SK-N-SH (cell line): ENCODE measurements around the gene FOXP1. TPM values are rescaled to one million over a fixed set of nuclear protein-coding genes. Genes with fewer than 3 reads are reported as not detected.

Experiments used
- CTCF ChIA-PET: fragments of 300-600, 350-600 bp; formaldehyde crosslinking; extraction: SDS; loops from one replicate; lab custom pipeline; 2021; lab: Yijun Ruan, JAX
- POLR2A ChIA-PET: fragments of 350-600 bp; sonication (Branson Sonifier 250); formaldehyde crosslinking; extraction: SDS; loops from one replicate; lab custom pipeline; 2020; ENCODE audit warnings: antibody characterized with exemption, inconsistent platforms; lab: Yijun Ruan, JAX
- DNase-seq: peaks from one replicate; pipeline ENCODE4 v3.0.0; 2012
- H2AFZ ChIP-seq: fragments of 200-600 bp; sonication (generic); 2 replicates; pipeline ENCODE4 v1.8.1; 2016; ENCODE audit warnings: antibody characterized with exemption, mild to moderate bottlenecking, low read depth
- H3F3A ChIP-seq: fragments of 200-600 bp; sonication (generic); replicated peaks from 2 replicates; pipeline ENCODE3; 2016; ENCODE audit warnings: antibody characterized with exemption, mild to moderate bottlenecking; ENCODE audit not compliant: insufficient read depth
- H3K27ac ChIP-seq, 2 experiments: fragments of 200-500 bp in 1 of 2; fragments of 200-600 bp in 1 of 2; sonication (Bioruptor generic) in 1 of 2; sonication (generic), shearing (Covaris generic) in 1 of 2; 2 replicates each; pipeline versions ENCODE4 v1.5.1 to v1.6.1; 2014 to 2016; ENCODE audit warnings: low read depth in 2 of 2, inconsistent platforms in 1 of 2, low read length in 1 of 2, mild to moderate bottlenecking in 1 of 2, mixed read lengths in 1 of 2
- H3K27me3 ChIP-seq: fragments of 200-600 bp; sonication (generic), shearing (Covaris generic); 2 replicates; pipeline ENCODE4 v1.6.1; 2016; ENCODE audit warnings: mixed run types; ENCODE audit not compliant: insufficient read depth
- H3K36me3 ChIP-seq, 2 experiments: fragments of 200-500 bp in 1 of 2; fragments of 200-600 bp in 1 of 2; sonication (Bioruptor generic) in 1 of 2; sonication (generic) in 1 of 2; replicated peaks in 1 of 2; 2 replicates each; pipeline versions ENCODE3 to v1.5.1; 2014 to 2016; ENCODE audit warnings: low read length in 1 of 2, mild to moderate bottlenecking in 1 of 2; ENCODE audit not compliant: insufficient read depth in 2 of 2, control insufficient read depth in 1 of 2
- H3K4me1 ChIP-seq, 2 experiments: fragments of 200-500 bp in 1 of 2; fragments of 200-600 bp in 1 of 2; sonication (Bioruptor generic) in 1 of 2; sonication (generic), shearing (Covaris generic) in 1 of 2; 2 replicates each; pipeline versions ENCODE4 v1.5.1 to v1.6.1; 2014 to 2016; ENCODE audit warnings: low read depth in 1 of 2, low read length in 1 of 2, mixed run types in 1 of 2; ENCODE audit not compliant: insufficient read depth in 2 of 2, control insufficient read depth in 1 of 2
- H3K4me2 ChIP-seq: fragments of 200-600 bp; sonication (generic), shearing (Covaris generic); 2 replicates; pipeline ENCODE4 v1.6.1; 2017; ENCODE audit warnings: mixed run types
- H3K4me3 ChIP-seq, 2 experiments: fragments of 200-500 bp in 1 of 2; fragments of 200-600 bp in 1 of 2; sonication (Bioruptor generic) in 1 of 2; sonication (generic), shearing (Covaris generic) in 1 of 2; 2 replicates each; pipeline versions ENCODE4 v1.5.1 to v1.8.1; 2014 to 2016; ENCODE audit warnings: low read depth in 2 of 2, inconsistent platforms in 1 of 2, low read length in 1 of 2, mild to moderate bottlenecking in 1 of 2, mixed read lengths in 1 of 2, moderate library complexity in 1 of 2
- H3K79me2 ChIP-seq: fragments of 200-600 bp; sonication (generic); 2 replicates; pipeline ENCODE4 v1.8.1; 2017; ENCODE audit warnings: mild to moderate bottlenecking; ENCODE audit not compliant: insufficient read depth
- H3K9ac ChIP-seq: fragments of 200-600 bp; sonication (generic); 2 replicates; pipeline ENCODE4 v1.6.1; 2017; ENCODE audit warnings: mixed run types
- H3K9me2 ChIP-seq: fragments of 200-600 bp; sonication (generic); 2 replicates; pipeline ENCODE4 v1.6.1; 2017; ENCODE audit warnings: mixed run types
- H3K9me3 ChIP-seq: fragments of 200-600 bp; sonication (generic); 2 replicates; pipeline ENCODE4 v1.6.1; 2017; ENCODE audit warnings: mixed run types, mild to moderate bottlenecking, moderate library complexity
- H4K20me1 ChIP-seq: fragments of 200-600 bp; sonication (generic); 2 replicates; pipeline ENCODE4 v1.6.1; 2017; ENCODE audit warnings: mild to moderate bottlenecking, mixed run types; ENCODE audit not compliant: insufficient read depth
- CHD2 ChIP-seq: fragments of 150-350 bp; IDR thresholded peaks from 2 replicates; pipeline ENCODE4 v1.6.1; 2018; ENCODE audit warnings: low read length; ENCODE audit not compliant: partially characterized antibody
- CTCF ChIP-seq: fragments of 200-600 bp; sonication (generic); IDR thresholded peaks from 2 replicates; pipeline ENCODE4 v1.6.1; 2017; ENCODE audit warnings: antibody characterized with exemption, mild to moderate bottlenecking, moderate library complexity
- ELF1 ChIP-seq: IDR thresholded peaks from 2 replicates; pipeline ENCODE4 v1.4.0; 2012
- EP300 ChIP-seq, 2 experiments: IDR thresholded peaks; 2 replicates each; pipeline versions ENCODE4 v1.4.0 to v1.6.1; 2012; ENCODE audit warnings: borderline replicate concordance in 1 of 2, low read depth in 1 of 2, low read length in 1 of 2
- FOSL2 ChIP-seq: IDR thresholded peaks from 2 replicates; pipeline ENCODE4 v1.4.0; 2012; ENCODE audit warnings: low read depth, mild to moderate bottlenecking, moderate library complexity, borderline replicate concordance
- FOXM1 ChIP-seq: IDR thresholded peaks from 2 replicates; pipeline ENCODE4 v1.4.0; 2012; ENCODE audit warnings: low read depth, mild to moderate bottlenecking
- GABPA ChIP-seq: IDR thresholded peaks from 2 replicates; pipeline ENCODE4 v1.4.0; 2012; ENCODE audit warnings: low read depth, mild to moderate bottlenecking
- GATA2 ChIP-seq: sonication (generic); formaldehyde crosslinking; IDR thresholded peaks from 2 replicates; pipeline ENCODE4 v1.5.0; 2020; ENCODE audit warnings: mild to moderate bottlenecking, missing genetic modification reagents
- MAX ChIP-seq: IDR thresholded peaks from 2 replicates; pipeline ENCODE4 v1.4.0; 2012; ENCODE audit warnings: low read depth
- MXI1 ChIP-seq: IDR thresholded peaks from 2 replicates; pipeline ENCODE4 v1.6.1; 2012; ENCODE audit warnings: mild to moderate bottlenecking, low read depth, low read length, improper control_type of control experiment
- NFIC ChIP-seq: IDR thresholded peaks from 2 replicates; pipeline ENCODE4 v1.4.0; 2012; ENCODE audit warnings: borderline replicate concordance
- NRF1 ChIP-seq: IDR thresholded peaks from 2 replicates; pipeline ENCODE4 v1.6.1; 2012; ENCODE audit warnings: low read depth, mild to moderate bottlenecking, low read length
- POLR2AphosphoS5 ChIP-seq: IDR thresholded peaks from 2 replicates; pipeline ENCODE4 v1.6.1; 2012; ENCODE audit warnings: low read depth, low read length
- RAD21 ChIP-seq: IDR thresholded peaks from 2 replicates; pipeline ENCODE4 v1.6.1; 2012; ENCODE audit warnings: mild to moderate bottlenecking, low read length
- RCOR1 ChIP-seq: fragments of 150-350 bp; IDR thresholded peaks from 2 replicates; pipeline ENCODE4 v1.6.1; 2017; ENCODE audit warnings: antibody characterized with exemption, low read length
- RFX5 ChIP-seq: IDR thresholded peaks from 2 replicates; pipeline ENCODE4 v1.6.1; 2012; ENCODE audit warnings: mild to moderate bottlenecking, improper control_type of control experiment, low read length
- RXRA ChIP-seq: IDR thresholded peaks from 2 replicates; pipeline ENCODE4 v1.4.0; 2012; ENCODE audit warnings: low read depth, mild to moderate bottlenecking, borderline replicate concordance
- SMC3 ChIP-seq: IDR thresholded peaks from 2 replicates; pipeline ENCODE4 v1.6.1; 2012; ENCODE audit warnings: low read depth, low read length, improper control_type of control experiment
- TCF12 ChIP-seq: IDR thresholded peaks from 2 replicates; pipeline ENCODE4 v1.4.0; 2012
- TEAD4 ChIP-seq: IDR thresholded peaks from 2 replicates; pipeline ENCODE4 v1.4.0; 2012; ENCODE audit warnings: mild to moderate bottlenecking, borderline replicate concordance; ENCODE audit not compliant: insufficient read depth
- USF2 ChIP-seq: fragments of 150-350 bp; IDR thresholded peaks from 2 replicates; pipeline ENCODE4 v1.6.1; 2017; ENCODE audit warnings: antibody characterized with exemption, low read length, low read depth, borderline replicate concordance
- YY1 ChIP-seq: IDR thresholded peaks from 2 replicates; pipeline ENCODE4 v1.4.0; 2012; ENCODE audit warnings: low read depth, mild to moderate bottlenecking
- WGBS: methylation state at CpG from one replicate; pipeline ENCODE4 v1.1.6; 2017; ENCODE audit warnings: low lambda C conversion rate; 5-methylcytosine and 5-hydroxymethylcytosine counted together
- polyA plus RNA-seq, 3 experiments: library from polyadenylated mRNA; depleted of rRNA; stranded (reverse); fragments of >200 nt; gene quantifications; 2 replicates each; pipeline ENCODE4 v1.2.3, GENCODE V29; 2012

The FOXP1 gene
- polyA plus RNA-seq, 1 of the 3 experiments (the other 2 are of a cell fraction): 8.8 TPM

- Histone ChIP-seq H3K9ac (no peak overlapping the region), H3K4me3 (no peak overlapping the region), H3K9me3 (no peaks in the 10 kb centered on the region), H3K27me3 (no peaks in the 10 kb centered on the region), H4K20me1 (no peaks in the 10 kb centered on the region), H3K4me2 (no peak overlapping the region), H3K79me2 (peaks cover 90% of the 10 kb centered on the region), H3K9me2 (no peaks in the 10 kb centered on the region), H3K4me1 (no peaks in the 10 kb centered on the region; a peak in 1 of 4 replicates), H3K36me3 (no peaks in the 10 kb centered on the region), H3K27ac (no peak overlapping the region), H2AFZ (no peak overlapping the region), H3F3A (no peaks in the 10 kb centered on the region)
- DNase-seq: no peak
- ChIA-PET CTCF (no interaction called here), POLR2A (no interaction called here)
- TF ChIP-seq GABPA: no peak
- TF ChIP-seq USF2: no peak
- TF ChIP-seq TEAD4: no peak
- TF ChIP-seq TCF12: no peak
- TF ChIP-seq MXI1: no peak
- TF ChIP-seq GATA2 (CRISPR knock-in tag): no peak
- no peak for TF ChIP-seq CHD2
- TF ChIP-seq FOXM1: no peak
- TF ChIP-seq RAD21: no peak
- no peak for TF ChIP-seq MAX
- WGBS: 93% methylated on average over 9 of the region's 9 CpGs
Measured at GRCh38 chr3:71461749-71462483, 121.6 kb downstream of the FOXP1 start.

GRCh38 chr3:71461114-71461513 is 122.4 kb downstream of the FOXP1 start:
- no peak overlapping the region for H2AFZ ChIP-seq
- ChIA-PET CTCF (interaction anchor here (0.6 kb wide), 1 partner anchor 16 kb away, joined by 3 read pairs; no protein-coding TSS in a partner anchor), POLR2A (interaction anchor here (0.9 kb wide), 1 partner anchor 16 kb away, joined by 3 read pairs; no protein-coding TSS in a partner anchor)
- no peaks in the 10 kb centered on the region for H3K9me3 ChIP-seq
- no peaks in the 10 kb centered on the region; a peak in 1 of 4 replicates for H3K4me1 ChIP-seq
- WGBS: 95% methylated on average over 9 of the region's 9 CpGs
- no peak for DNase-seq
- no peaks in the 10 kb centered on the region for H3K36me3 ChIP-seq
- no peaks in the 10 kb centered on the region; the same call in 1 of the 2 replicates for H4K20me1 ChIP-seq
- no peak for TF ChIP-seq CTCF
- no peak for TF ChIP-seq YY1
- no peak for TF ChIP-seq ELF1
- no peak for TF ChIP-seq MXI1
- no peak for TF ChIP-seq POLR2AphosphoS5
- no peak for TF ChIP-seq EP300 (IDR thresholded peaks at IDR 0.05; ENCODE audit: borderline replicate concordance in 1 of 2, low read depth in 1 of 2, low read length in 1 of 2)
- TF ChIP-seq CHD2: no peak
- TF ChIP-seq SMC3: no peak
- TF ChIP-seq RAD21: no peak
- no peak for TF ChIP-seq FOSL2
- no peak for TF ChIP-seq GATA2 (CRISPR knock-in tag)
- TF ChIP-seq RFX5: no peak
- TF ChIP-seq NFIC: no peak
- TF ChIP-seq NRF1: no peak
- TF ChIP-seq TEAD4: no peak
- TF ChIP-seq RXRA: no peak
- no peak for TF ChIP-seq RCOR1
- no peak overlapping the region for H3K4me3 ChIP-seq
- no peaks in the 10 kb centered on the region for H3K27me3 ChIP-seq
- H3K79me2 ChIP-seq: peaks cover 90% of the 10 kb centered on the region
- H3K4me2 ChIP-seq: no peak overlapping the region
- no peak overlapping the region for H3K9ac ChIP-seq
- no peaks in the 10 kb centered on the region for H3K9me2 ChIP-seq
- no peak overlapping the region for H3K27ac ChIP-seq
- no peaks in the 10 kb centered on the region for H3F3A ChIP-seq
